Chondrocyte (in vitro differentiated cells): ENCODE results near the gene C1orf146. TPM values are rescaled to one million over a fixed set of nuclear protein-coding genes. Genes with fewer than 3 reads are reported as not detected.

ENCODE experiments used
- DNase-seq: peaks from one replicate; pipeline ENCODE4 v3.0.0; 2021; ENCODE audit warnings: mixed read lengths, low spot score
- H3K27ac Mint-ChIP-seq: one replicate; pipeline ENCODE4 v1.8.0; 2021; ENCODE audit warnings: mild to moderate bottlenecking, moderate library complexity, mixed read lengths; ENCODE audit not compliant: unreplicated experiment
- H3K27me3 Mint-ChIP-seq: 2 replicates; pipeline ENCODE4 v1.8.0; 2021; ENCODE audit warnings: low read depth, mixed read lengths
- H3K36me3 Mint-ChIP-seq: 2 replicates; pipeline ENCODE4 v1.8.0; 2021; ENCODE audit warnings: low read depth, mixed read lengths
- H3K4me1 Mint-ChIP-seq: 2 replicates; pipeline ENCODE4 v1.8.0; 2021; ENCODE audit warnings: low read depth, mild to moderate bottlenecking, mixed read lengths
- H3K4me3 Mint-ChIP-seq: one replicate; pipeline ENCODE4 v1.8.0; 2021; ENCODE audit warnings: mild to moderate bottlenecking, moderate library complexity, mixed read lengths; ENCODE audit not compliant: unreplicated experiment
- H3K9me3 Mint-ChIP-seq: 2 replicates; pipeline ENCODE4 v1.8.0; 2021; ENCODE audit warnings: low read depth, mixed read lengths
- CTCF ChIP-seq: fragments of 200-600 bp; sonication (generic); IDR thresholded peaks from 2 replicates; pipeline ENCODE4 v1.5.0; 2021; ENCODE audit warnings: antibody characterized with exemption, mild to moderate bottlenecking, moderate library complexity
- total RNA-seq: library from RNA; stranded (reverse); gene quantifications from 3 replicates; pipeline ENCODE4 v1.2.1, GENCODE V29; 2021

Gene C1orf146
- total RNA-seq, 1 donor from 2014 or later, result not detected

GRCh38 chr1:92188436-92189255 lies 29.1 kb upstream of the C1orf146 start:
- no peaks in the 10 kb centered on the region for H3K27me3 Mint-ChIP-seq
- H3K27ac Mint-ChIP-seq, result no peak overlapping the region
- no peak for TF ChIP-seq CTCF
- H3K36me3 Mint-ChIP-seq, result no peaks in the 10 kb centered on the region
- H3K4me1 Mint-ChIP-seq, result peaks cover 21% of the 10 kb centered on the region
- no peak for DNase-seq
- no peak overlapping the region for H3K4me3 Mint-ChIP-seq
- H3K9me3 Mint-ChIP-seq, result no peaks in the 10 kb centered on the region

DNA sequence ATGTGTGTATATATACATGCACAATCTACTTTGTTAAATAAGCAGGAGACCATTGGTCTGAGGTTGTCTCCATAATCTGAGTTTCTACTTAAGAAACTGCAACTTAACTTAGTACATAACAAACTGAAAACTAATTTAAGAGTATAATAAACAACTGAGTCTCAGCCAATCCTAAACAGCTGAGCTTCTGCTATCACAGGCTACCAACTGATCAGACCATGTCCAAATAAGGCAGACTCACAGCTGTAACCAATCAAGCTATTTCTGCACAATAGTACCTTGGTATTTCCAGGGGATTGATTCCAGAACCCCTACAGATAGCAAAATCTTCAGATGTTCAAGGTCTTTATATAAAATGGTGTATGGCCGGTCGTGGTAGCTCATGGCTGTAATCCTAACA lies 26.0 kb upstream of the C1orf146 start:
- TF ChIP-seq CTCF, result no peak
- no peaks in the 10 kb centered on the region for H3K4me1 Mint-ChIP-seq
- no peaks in the 10 kb centered on the region for H3K27me3 Mint-ChIP-seq
- no peak overlapping the region for H3K27ac Mint-ChIP-seq
- no peak overlapping the region for H3K4me3 Mint-ChIP-seq
- H3K9me3 Mint-ChIP-seq, result no peaks in the 10 kb centered on the region
- no peaks in the 10 kb centered on the region for H3K36me3 Mint-ChIP-seq
- DNase-seq, result no peak

DNA sequence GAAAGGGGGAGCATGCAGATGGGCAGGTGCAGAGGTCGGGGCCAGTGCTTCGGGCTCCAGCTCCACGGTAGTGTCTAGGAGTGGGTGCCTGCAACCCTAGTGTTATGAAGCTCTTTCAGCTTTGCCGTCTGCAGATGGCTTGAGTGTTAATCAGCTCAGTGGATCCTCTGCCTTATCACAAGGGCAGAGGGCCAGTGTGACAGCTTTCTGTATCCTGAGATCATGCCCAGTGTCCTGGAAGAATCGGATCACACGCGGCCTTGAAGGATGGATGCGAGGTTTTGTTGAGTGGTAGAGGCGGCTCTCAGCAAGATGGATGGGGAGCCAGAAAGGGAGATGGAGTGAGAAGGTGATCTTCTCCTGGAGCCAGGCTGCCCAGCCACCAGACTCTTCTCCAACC lies 25.5 kb upstream of the C1orf146 start:
- TF ChIP-seq CTCF, result no peak
- Mint-ChIP-seq H3K4me1 (no peaks in the 10 kb centered on the region), H3K36me3 (no peaks in the 10 kb centered on the region), H3K4me3 (no peak overlapping the region), H3K27me3 (no peaks in the 10 kb centered on the region), H3K27ac (no peak overlapping the region), H3K9me3 (no peaks in the 10 kb centered on the region)
- no peak for DNase-seq

DNA sequence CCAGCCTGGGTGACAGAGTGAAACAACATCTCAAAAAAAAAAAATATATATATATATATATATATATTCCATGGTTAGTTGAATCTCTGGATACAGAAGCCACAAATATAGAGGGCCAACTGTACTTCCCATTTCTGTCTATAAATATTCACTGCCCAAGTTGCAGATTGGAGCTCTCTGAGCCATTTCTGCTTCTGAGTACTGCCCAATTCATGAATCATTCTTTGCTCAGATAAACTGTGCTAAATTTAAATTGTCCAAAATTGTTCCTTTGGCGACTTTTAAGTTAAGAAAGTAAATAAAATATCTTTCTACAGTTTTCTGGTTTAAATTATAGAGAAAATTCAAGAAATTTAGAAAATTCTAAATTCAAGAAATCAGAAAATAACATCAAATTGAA lies 23.2 kb upstream of the C1orf146 start:
- Mint-ChIP-seq H3K4me3 (no peak overlapping the region), H3K4me1 (no peaks in the 10 kb centered on the region), H3K27ac (no peak overlapping the region), H3K36me3 (no peaks in the 10 kb centered on the region), H3K9me3 (no peaks in the 10 kb centered on the region), H3K27me3 (no peaks in the 10 kb centered on the region)
- no peak for TF ChIP-seq CTCF
- no peak for DNase-seq

GRCh38 chr1:92201973-92202372 lies 15.7 kb upstream of the C1orf146 start:
- no peaks in the 10 kb centered on the region for H3K36me3 Mint-ChIP-seq
- TF ChIP-seq CTCF, result no peak
- peaks cover 3% of the 10 kb centered on the region for H3K9me3 Mint-ChIP-seq
- H3K27me3 Mint-ChIP-seq, result no peaks in the 10 kb centered on the region
- H3K27ac Mint-ChIP-seq, result no peak overlapping the region
- H3K4me3 Mint-ChIP-seq, result no peak overlapping the region
- DNase-seq, result no peak
- no peaks in the 10 kb centered on the region for H3K4me1 Mint-ChIP-seq
